ENCODE results near the gene PFKL.

- no peak for TF ChIP-seq CTCF (IDR thresholded peaks at IDR 0.05)
- TF ChIP-seq EZH2phosphoT487 (IDR thresholded peaks at IDR 0.05): no peak
- TF ChIP-seq EZH2 (IDR thresholded peaks at IDR 0.05): no peak
Observed at GRCh38 chr21:44356160-44356559, 56.3 kb downstream of the PFKL start.

All from neural progenitor cell (in vitro differentiated cells).